Measurements from ENCODE around the gene GTF2E1. TPM values are rescaled to one million over a fixed set of nuclear protein-coding genes. Genes with fewer than 3 reads are reported as not detected.

GTF2E1 gene
- polyA plus RNA-seq, 3 donors = 6.1 to 7.9 (median 6.9) TPM

DNA sequence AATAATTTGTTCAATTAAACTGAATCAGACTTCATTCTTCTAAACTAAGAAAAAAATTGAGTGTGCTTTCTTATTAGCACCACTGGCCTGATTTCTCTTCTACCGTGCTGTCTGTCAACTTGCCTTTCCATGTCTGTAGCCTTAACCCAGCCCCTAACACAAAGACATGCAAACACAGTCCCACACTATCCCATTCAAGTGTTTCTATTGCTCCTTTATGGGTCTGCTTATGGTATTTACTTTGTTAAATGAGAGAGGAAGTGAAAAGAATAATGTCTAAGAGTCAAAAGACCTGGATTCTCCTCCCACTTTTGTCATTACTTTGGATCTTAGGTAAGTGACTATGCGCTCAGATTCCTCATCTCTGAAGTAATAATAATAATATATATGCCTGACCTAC, 55.3 kb downstream of the GTF2E1 start:
- H3K9me3 ChIP-seq (replicated peaks in 1 of 2; ENCODE audit: control insufficient read depth in 1 of 2, insufficient read depth in 1 of 2, low read length in 2 of 2) = no peaks in the 10 kb centered on the region
- no peaks in the 10 kb centered on the region for H3K9me3 Mint-ChIP-seq
- no peak for DNase-seq
- H3K27me3 ChIP-seq (ENCODE audit: control insufficient read depth in 2 of 2, insufficient read depth in 2 of 2, low read length in 2 of 2) = peaks cover 0 to 5% of the 10 kb centered on the region in 2 donors
- no peaks in the 10 kb centered on the region for H3K79me2 ChIP-seq (ENCODE audit: insufficient read depth, low read length)
- H3K36me3 Mint-ChIP-seq = no peaks in the 10 kb centered on the region
- no peaks in the 10 kb centered on the region for H3K4me1 ChIP-seq (ENCODE audit: control insufficient read depth in 1 of 2, insufficient read depth in 2 of 2, low read length in 2 of 2)
- H3K4me3 ChIP-seq (replicated peaks in 1 of 3; ENCODE audit: low read depth in 2 of 3, low read length in 3 of 3) = no peak overlapping the region
- no peak overlapping the region for H3K4me3 Mint-ChIP-seq
- no peaks in the 10 kb centered on the region for H3K4me1 Mint-ChIP-seq
- TF ChIP-seq, protein P1, sequence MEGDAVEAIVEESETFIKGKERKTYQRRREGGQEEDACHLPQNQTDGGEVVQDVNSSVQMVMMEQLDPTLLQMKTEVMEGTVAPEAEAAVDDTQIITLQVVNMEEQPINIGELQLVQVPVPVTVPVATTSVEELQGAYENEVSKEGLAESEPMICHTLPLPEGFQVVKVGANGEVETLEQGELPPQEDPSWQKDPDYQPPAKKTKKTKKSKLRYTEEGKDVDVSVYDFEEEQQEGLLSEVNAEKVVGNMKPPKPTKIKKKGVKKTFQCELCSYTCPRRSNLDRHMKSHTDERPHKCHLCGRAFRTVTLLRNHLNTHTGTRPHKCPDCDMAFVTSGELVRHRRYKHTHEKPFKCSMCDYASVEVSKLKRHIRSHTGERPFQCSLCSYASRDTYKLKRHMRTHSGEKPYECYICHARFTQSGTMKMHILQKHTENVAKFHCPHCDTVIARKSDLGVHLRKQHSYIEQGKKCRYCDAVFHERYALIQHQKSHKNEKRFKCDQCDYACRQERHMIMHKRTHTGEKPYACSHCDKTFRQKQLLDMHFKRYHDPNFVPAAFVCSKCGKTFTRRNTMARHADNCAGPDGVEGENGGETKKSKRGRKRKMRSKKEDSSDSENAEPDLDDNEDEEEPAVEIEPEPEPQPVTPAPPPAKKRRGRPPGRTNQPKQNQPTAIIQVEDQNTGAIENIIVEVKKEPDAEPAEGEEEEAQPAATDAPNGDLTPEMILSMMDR (IDR thresholded peaks at IDR 0.05) = no peak
- H2AFZ ChIP-seq (ENCODE audit: insufficient read depth, low read depth, low read length, poor library complexity, severe bottlenecking) = no peak overlapping the region
- H3K27me3 Mint-ChIP-seq (ENCODE audit: low read depth in 3 of 3) = peaks cover 0 to 5% (median 4%) of the 10 kb centered on the region in 3 donors
- intact Hi-C loops (cut with micrococcal nuclease) = loop anchor here (5.0 to 10.0 kb wide), 2 partner anchors 236 to 553 kb away; no protein-coding TSS in a partner anchor
- H3K9ac ChIP-seq (ENCODE audit: insufficient read depth, low read length, poor library complexity, severe bottlenecking) = no peak overlapping the region
- H3K4me2 ChIP-seq (replicated peaks; ENCODE audit: extremely low read depth, low read length, poor library complexity, severe bottlenecking) = no peak overlapping the region
- no peak overlapping the region for H3K27ac Mint-ChIP-seq
- WGBS (ENCODE audit: insufficient coverage) = 100% methylated on average over 1 of the region's 2 CpGs
- H3K27ac ChIP-seq (ENCODE audit: low read depth in 1 of 2, low read length in 2 of 2) = no peak overlapping the region
- no peaks in the 10 kb centered on the region for H3K36me3 ChIP-seq (replicated peaks in 1 of 2; ENCODE audit: control insufficient read depth in 1 of 2, insufficient read depth in 2 of 2, low read length in 2 of 2)
- no peaks in the 10 kb centered on the region for H4K20me1 ChIP-seq (ENCODE audit: insufficient read depth, low read length)

DNA sequence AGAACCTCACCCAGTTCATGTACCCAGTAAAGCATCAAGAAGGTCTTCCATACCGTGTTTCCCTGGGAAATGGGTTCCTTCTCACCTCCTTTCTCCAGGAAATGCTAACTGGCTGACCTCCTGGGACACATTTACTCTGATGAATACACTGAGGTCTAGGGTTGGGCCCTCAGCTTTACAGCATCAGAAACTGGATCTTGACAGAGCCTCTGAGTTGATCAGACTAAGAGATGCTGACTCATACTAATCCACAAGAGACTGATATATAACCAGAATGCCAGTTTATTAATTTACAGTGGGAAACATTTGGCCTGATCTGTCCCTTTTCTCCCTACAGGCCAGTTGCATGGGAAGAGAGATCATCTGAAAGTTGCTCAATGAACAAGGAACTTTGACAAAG, 55.8 kb downstream of the GTF2E1 start:
- no peak overlapping the region for H3K4me2 ChIP-seq (replicated peaks; ENCODE audit: extremely low read depth, low read length, poor library complexity, severe bottlenecking)
- no peaks in the 10 kb centered on the region for H4K20me1 ChIP-seq (ENCODE audit: insufficient read depth, low read length)
- H3K9me3 Mint-ChIP-seq = no peaks in the 10 kb centered on the region
- H3K4me1 Mint-ChIP-seq = no peaks in the 10 kb centered on the region
- H3K79me2 ChIP-seq (ENCODE audit: insufficient read depth, low read length) = no peaks in the 10 kb centered on the region
- TF ChIP-seq, protein P1 (IDR thresholded peaks at IDR 0.05) = no peak
- H3K27ac Mint-ChIP-seq = no peak overlapping the region
- no peak overlapping the region for H3K27ac ChIP-seq (ENCODE audit: low read depth in 1 of 2, low read length in 2 of 2)
- H3K4me1 ChIP-seq (ENCODE audit: control insufficient read depth in 1 of 2, insufficient read depth in 2 of 2, low read length in 2 of 2) = no peaks in the 10 kb centered on the region
- no peaks in the 10 kb centered on the region for H3K36me3 ChIP-seq (replicated peaks in 1 of 2; ENCODE audit: control insufficient read depth in 1 of 2, insufficient read depth in 2 of 2, low read length in 2 of 2)
- H3K27me3 ChIP-seq (ENCODE audit: control insufficient read depth in 2 of 2, insufficient read depth in 2 of 2, low read length in 2 of 2) = peaks cover 0 to 5% of the 10 kb centered on the region in 2 donors
- no CpG with 5 or more reads among the region's 1 CpG for WGBS (ENCODE audit: insufficient coverage)
- peaks cover 0 to 5% (median 4%) of the 10 kb centered on the region in 3 donors for H3K27me3 Mint-ChIP-seq (ENCODE audit: low read depth in 3 of 3)
- H2AFZ ChIP-seq (ENCODE audit: insufficient read depth, low read depth, low read length, poor library complexity, severe bottlenecking) = no peak overlapping the region
- no peaks in the 10 kb centered on the region for H3K36me3 Mint-ChIP-seq
- no peak overlapping the region for H3K4me3 Mint-ChIP-seq
- no peak for DNase-seq
- no peaks in the 10 kb centered on the region for H3K9me3 ChIP-seq (replicated peaks in 1 of 2; ENCODE audit: control insufficient read depth in 1 of 2, insufficient read depth in 1 of 2, low read length in 2 of 2)
- H3K9ac ChIP-seq (ENCODE audit: insufficient read depth, low read length, poor library complexity, severe bottlenecking) = no peak overlapping the region
- no peak overlapping the region for H3K4me3 ChIP-seq (replicated peaks in 1 of 3; ENCODE audit: low read depth in 2 of 3, low read length in 3 of 3)
- intact Hi-C loops (cut with micrococcal nuclease) = loop anchor here (5.0 to 10.0 kb wide), 2 partner anchors 236 to 554 kb away; no protein-coding TSS in a partner anchor

All from CD14-positive monocyte (primary cell).